ENCODE measurements around the gene EPHA2.

EPHA2 gene

GRCh38 chr1:16116625-16117024 is 39.2 kb downstream of the EPHA2 start:
- no peak for TF ChIP-seq MAX (IDR thresholded peaks at IDR 0.05; ENCODE audit: low read depth, low read length)
- TF ChIP-seq MYC (IDR thresholded peaks at IDR 0.05; ENCODE audit: low read depth, low read length) = no peak
- no peak for TF ChIP-seq POLR2A (IDR thresholded peaks at IDR 0.05; ENCODE audit: extremely low read depth, insufficient read length)
- TF ChIP-seq CTCF (IDR thresholded peaks at IDR 0.05; ENCODE audit: low read depth, low read length) = no peak
- DNase-seq (ENCODE audit: low read depth) = no peak
- no peak overlapping the region for H3K4me3 ChIP-seq (ENCODE audit: low read depth, low read length)

GRCh38 chr1:16116002-16116401 is 39.9 kb downstream of the EPHA2 start:
- no peak overlapping the region for H3K4me3 ChIP-seq (ENCODE audit: low read depth, low read length)
- TF ChIP-seq MAX (IDR thresholded peaks at IDR 0.05; ENCODE audit: low read depth, low read length) = no peak
- no peak for TF ChIP-seq MYC (IDR thresholded peaks at IDR 0.05; ENCODE audit: low read depth, low read length)
- TF ChIP-seq POLR2A (IDR thresholded peaks at IDR 0.05; ENCODE audit: extremely low read depth, insufficient read length) = no peak
- TF ChIP-seq CTCF (IDR thresholded peaks at IDR 0.05; ENCODE audit: low read depth, low read length) = no peak
- DNase-seq (ENCODE audit: low read depth) = no peak

GRCh38 chr1:16115468-16115983 is 40.3 kb downstream of the EPHA2 start:
- DNase-seq (ENCODE audit: low read depth) = no peak
- no peak overlapping the region for H3K4me3 ChIP-seq (ENCODE audit: low read depth, low read length)
- TF ChIP-seq POLR2A (IDR thresholded peaks at IDR 0.05; ENCODE audit: extremely low read depth, insufficient read length) = no peak
- TF ChIP-seq MAX (IDR thresholded peaks at IDR 0.05; ENCODE audit: low read depth, low read length) = no peak
- TF ChIP-seq CTCF (IDR thresholded peaks at IDR 0.05; ENCODE audit: low read depth, low read length) = no peak
- TF ChIP-seq MYC (IDR thresholded peaks at IDR 0.05; ENCODE audit: low read depth, low read length) = no peak

GRCh38 chr1:16114527-16115467 is 41.1 kb downstream of the EPHA2 start:
- DNase-seq (ENCODE audit: low read depth) = no peak
- TF ChIP-seq POLR2A (IDR thresholded peaks at IDR 0.05; ENCODE audit: extremely low read depth, insufficient read length) (no peak), MYC (IDR thresholded peaks at IDR 0.05; ENCODE audit: low read depth, low read length) (no peak), CTCF (IDR thresholded peaks at IDR 0.05; ENCODE audit: low read depth, low read length) (no peak)

GRCh38 chr1:16112596-16113555 is 43.0 kb downstream of the EPHA2 start:
- no peak for DNase-seq (ENCODE audit: low read depth)
- no peak for TF ChIP-seq POLR2A (IDR thresholded peaks at IDR 0.05; ENCODE audit: extremely low read depth, insufficient read length)
- TF ChIP-seq MAX (IDR thresholded peaks at IDR 0.05; ENCODE audit: low read depth, low read length) = no peak
- TF ChIP-seq MYC (IDR thresholded peaks at IDR 0.05; ENCODE audit: low read depth, low read length) = no peak
- no peak for TF ChIP-seq CTCF (IDR thresholded peaks at IDR 0.05; ENCODE audit: low read depth, low read length)
- H3K4me3 ChIP-seq (ENCODE audit: low read depth, low read length) = no peak overlapping the region

More at GRCh38 chr1:16114527-16115467, 41.1 kb downstream of the EPHA2 start:
- no peak overlapping the region for H3K4me3 ChIP-seq (ENCODE audit: low read depth, low read length)
